Mesendoderm (in vitro differentiated cells): ENCODE data around the gene CFAP100.

Experiments used
- DNase-seq: peaks from one replicate; pipeline ENCODE4 v3.0.0; 2013
- H2AK5ac ChIP-seq: 2 replicates; pipeline ENCODE4 v1.6.1; 2013; ENCODE audit warnings: low read length, inconsistent platforms
- H2BK120ac ChIP-seq: 2 replicates; pipeline ENCODE4 v1.6.1; 2013; ENCODE audit warnings: low read depth, mild to moderate bottlenecking, low read length, moderate library complexity, mixed read lengths
- H2BK15ac ChIP-seq: replicated peaks from 2 replicates; pipeline ENCODE4 v1.6.1; 2013; ENCODE audit warnings: low read depth, mild to moderate bottlenecking, moderate library complexity
- H2BK5ac ChIP-seq: 2 replicates; pipeline ENCODE4 v1.6.1; 2013; ENCODE audit warnings: low read length, inconsistent platforms
- H3K18ac ChIP-seq: 2 replicates; pipeline ENCODE4 v1.6.1; 2013; ENCODE audit warnings: mild to moderate bottlenecking, low read length, mixed read lengths
- H3K23ac ChIP-seq: one replicate; pipeline ENCODE4 v1.6.1; 2013; ENCODE audit warnings: low read length
- H3K27ac ChIP-seq: 2 replicates; pipeline ENCODE4 v1.5.1; 2013; ENCODE audit warnings: low read depth, mild to moderate bottlenecking, inconsistent platforms, low read length, moderate library complexity
- H3K27me3 ChIP-seq: 2 replicates; pipeline ENCODE4 v1.6.1; 2013; ENCODE audit warnings: low read length, control low read depth, mild to moderate bottlenecking, inconsistent platforms; ENCODE audit not compliant: insufficient read depth, poor library complexity
- H3K36me3 ChIP-seq: 2 replicates; pipeline ENCODE4 v1.6.1; 2013; ENCODE audit warnings: low read length, inconsistent platforms; ENCODE audit not compliant: control insufficient read depth, insufficient read depth
- H3K4ac ChIP-seq: one replicate; pipeline ENCODE4 v1.6.1; 2013; ENCODE audit warnings: low read depth, mild to moderate bottlenecking, low read length, moderate library complexity
- H3K4me1 ChIP-seq: 2 replicates; pipeline ENCODE4 v1.6.1; 2013; ENCODE audit warnings: low read depth, low read length, inconsistent platforms; ENCODE audit not compliant: control insufficient read depth
- H3K4me2 ChIP-seq: 2 replicates; pipeline ENCODE4 v1.6.1; 2013; ENCODE audit warnings: low read length
- H3K4me3 ChIP-seq: 2 replicates; pipeline ENCODE4 v1.5.1; 2013; ENCODE audit warnings: mild to moderate bottlenecking, low read length
- H3K56ac ChIP-seq: one replicate; pipeline ENCODE4 v1.6.1; 2013; ENCODE audit warnings: low read length
- H3K79me1 ChIP-seq: 2 replicates; pipeline ENCODE4 v1.6.1; 2013; ENCODE audit warnings: low read length, inconsistent platforms
- H3K79me2 ChIP-seq: 2 replicates; pipeline ENCODE4 v1.6.1; 2013; ENCODE audit warnings: mild to moderate bottlenecking, low read length; ENCODE audit not compliant: control insufficient read depth, insufficient read depth
- H3K9ac ChIP-seq: 2 replicates; pipeline ENCODE4 v1.6.1; 2013; ENCODE audit warnings: low read length, inconsistent platforms
- H4K5ac ChIP-seq: one replicate; pipeline ENCODE4 v1.6.1; 2013; ENCODE audit warnings: low read length
- H4K8ac ChIP-seq: one replicate; pipeline ENCODE4 v1.6.1; 2013; ENCODE audit warnings: low read depth, mild to moderate bottlenecking, control low read depth, low read length, moderate library complexity
- WGBS: extraction: QIAGEN DNeasy Blood & Tissue Kit; methylation state at CpG from one replicate; pipeline ENCODE4 v1.1.7; 2013; ENCODE audit warnings: low lambda C conversion rate, missing lambda C conversion rate; ENCODE audit not compliant: insufficient coverage; ENCODE audit errors: extremely low coverage; 5-methylcytosine and 5-hydroxymethylcytosine counted together

The CFAP100 gene

GRCh38 chr3:126482503-126483255, 88.0 kb downstream of the CFAP100 start:
- no peak for DNase-seq
- H3K18ac ChIP-seq = no peak overlapping the region
- H3K79me2 ChIP-seq = no peaks in the 10 kb centered on the region
- H2BK120ac ChIP-seq = no peak overlapping the region
- no peak overlapping the region for H3K9ac ChIP-seq
- WGBS = no CpG with 5 or more reads among the region's 15 CpGs
- no peaks in the 10 kb centered on the region for H3K79me1 ChIP-seq
- H3K4me1 ChIP-seq = no peaks in the 10 kb centered on the region
- H2AK5ac ChIP-seq = no peak overlapping the region
- no peak overlapping the region for H3K23ac ChIP-seq
- H4K5ac ChIP-seq = no peak overlapping the region
- H3K56ac ChIP-seq = no peak overlapping the region
- H2BK15ac ChIP-seq = no peak overlapping the region
- H3K27me3 ChIP-seq = no peaks in the 10 kb centered on the region
- H3K4me3 ChIP-seq = no peak overlapping the region
- H3K36me3 ChIP-seq = no peaks in the 10 kb centered on the region
- no peak overlapping the region for H3K27ac ChIP-seq
- no peak overlapping the region for H4K8ac ChIP-seq
- no peak overlapping the region for H2BK5ac ChIP-seq
- H3K4me2 ChIP-seq = no peak overlapping the region
- H3K4ac ChIP-seq = no peak overlapping the region

- H3K27me3 ChIP-seq = no peaks in the 10 kb centered on the region
- no peaks in the 10 kb centered on the region for H3K4me1 ChIP-seq
- no peaks in the 10 kb centered on the region for H3K79me1 ChIP-seq
- H3K4me3 ChIP-seq = no peak overlapping the region
- H3K23ac ChIP-seq = no peak overlapping the region
- no peak overlapping the region for H3K9ac ChIP-seq
- H3K4me2 ChIP-seq = no peak overlapping the region
- H2BK120ac ChIP-seq = no peak overlapping the region
- no peak overlapping the region for H3K18ac ChIP-seq
- no peak overlapping the region for H3K4ac ChIP-seq
- H2BK5ac ChIP-seq = no peak overlapping the region
- no peak overlapping the region for H3K27ac ChIP-seq
- no peak for DNase-seq
- no peak overlapping the region for H2AK5ac ChIP-seq
- H3K56ac ChIP-seq = no peak overlapping the region
- WGBS = no CpG with 5 or more reads among the region's 14 CpGs
- H3K79me2 ChIP-seq = no peaks in the 10 kb centered on the region
- H4K5ac ChIP-seq = no peak overlapping the region
- H2BK15ac ChIP-seq = no peak overlapping the region
- no peak overlapping the region for H4K8ac ChIP-seq
- no peaks in the 10 kb centered on the region for H3K36me3 ChIP-seq
Observed at GRCh38 chr3:126483321-126483761, 88.6 kb downstream of the CFAP100 start.

GRCh38 chr3:126484148-126484547, 89.4 kb downstream of the CFAP100 start:
- no peak overlapping the region for H3K4me2 ChIP-seq
- no peak overlapping the region for H3K27ac ChIP-seq
- no peak overlapping the region for H2AK5ac ChIP-seq
- no peak overlapping the region for H3K23ac ChIP-seq
- H3K4me1 ChIP-seq = no peaks in the 10 kb centered on the region
- DNase-seq = no peak
- H3K18ac ChIP-seq = no peak overlapping the region
- H4K8ac ChIP-seq = no peak overlapping the region
- H4K5ac ChIP-seq = no peak overlapping the region
- no peak overlapping the region for H2BK120ac ChIP-seq
- no CpG with 5 or more reads among the region's 3 CpGs for WGBS
- H3K4me3 ChIP-seq = no peak overlapping the region
- H3K56ac ChIP-seq = no peak overlapping the region
- no peak overlapping the region for H3K4ac ChIP-seq
- H3K36me3 ChIP-seq = no peaks in the 10 kb centered on the region
- no peak overlapping the region for H2BK15ac ChIP-seq
- no peak overlapping the region for H3K9ac ChIP-seq
- no peaks in the 10 kb centered on the region for H3K79me2 ChIP-seq
- no peak overlapping the region for H2BK5ac ChIP-seq
- H3K79me1 ChIP-seq = no peaks in the 10 kb centered on the region
- no peaks in the 10 kb centered on the region for H3K27me3 ChIP-seq

- Histone ChIP-seq H4K8ac (no peak overlapping the region), H2BK5ac (no peak overlapping the region), H3K79me1 (no peaks in the 10 kb centered on the region), H3K4me2 (no peak overlapping the region), H2AK5ac (no peak overlapping the region), H4K5ac (no peak overlapping the region), H3K4me1 (no peaks in the 10 kb centered on the region), H2BK15ac (no peak overlapping the region), H3K4me3 (no peak overlapping the region), H3K9ac (no peak overlapping the region), H3K27me3 (no peaks in the 10 kb centered on the region), H3K36me3 (no peaks in the 10 kb centered on the region), H3K56ac (no peak overlapping the region), H3K27ac (no peak overlapping the region), H3K79me2 (no peaks in the 10 kb centered on the region), H2BK120ac (no peak overlapping the region), H3K4ac (no peak overlapping the region), H3K23ac (no peak overlapping the region), H3K18ac (no peak overlapping the region)
- WGBS = no CpG with 5 or more reads among the region's 3 CpGs
- no peak for DNase-seq
Observed at GRCh38 chr3:126484662-126485061, 90.0 kb downstream of the CFAP100 start.

GRCh38 chr3:126485176-126485897, 90.6 kb downstream of the CFAP100 start:
- DNase-seq = no peak
- no peak overlapping the region for H3K27ac ChIP-seq
- H3K36me3 ChIP-seq = no peaks in the 10 kb centered on the region
- no peak overlapping the region for H3K18ac ChIP-seq
- no peak overlapping the region for H4K8ac ChIP-seq
- no peak overlapping the region for H3K23ac ChIP-seq
- no peaks in the 10 kb centered on the region for H3K27me3 ChIP-seq
- H4K5ac ChIP-seq = no peak overlapping the region
- H2BK15ac ChIP-seq = no peak overlapping the region
- no peak overlapping the region for H2BK5ac ChIP-seq
- no peak overlapping the region for H3K4me3 ChIP-seq
- no peak overlapping the region for H2AK5ac ChIP-seq
- H3K79me1 ChIP-seq = no peaks in the 10 kb centered on the region
- H3K79me2 ChIP-seq = no peaks in the 10 kb centered on the region
- no peak overlapping the region for H3K9ac ChIP-seq
- WGBS = no CpG with 5 or more reads among the region's 8 CpGs
- H3K4me1 ChIP-seq = no peaks in the 10 kb centered on the region
- no peak overlapping the region for H3K56ac ChIP-seq
- H3K4me2 ChIP-seq = no peak overlapping the region
- no peak overlapping the region for H2BK120ac ChIP-seq
- H3K4ac ChIP-seq = no peak overlapping the region
